DMS53 treated with DMSO at 0.1 percent for 48 hours (cell line): ENCODE results near the gene RFXAP.

ENCODE experiments used
- DNase-seq: peaks from one replicate; lab custom pipeline; 2025; ENCODE audit not compliant: unreplicated experiment; lab: John Stamatoyannopoulos, UW

The RFXAP gene

DNA sequence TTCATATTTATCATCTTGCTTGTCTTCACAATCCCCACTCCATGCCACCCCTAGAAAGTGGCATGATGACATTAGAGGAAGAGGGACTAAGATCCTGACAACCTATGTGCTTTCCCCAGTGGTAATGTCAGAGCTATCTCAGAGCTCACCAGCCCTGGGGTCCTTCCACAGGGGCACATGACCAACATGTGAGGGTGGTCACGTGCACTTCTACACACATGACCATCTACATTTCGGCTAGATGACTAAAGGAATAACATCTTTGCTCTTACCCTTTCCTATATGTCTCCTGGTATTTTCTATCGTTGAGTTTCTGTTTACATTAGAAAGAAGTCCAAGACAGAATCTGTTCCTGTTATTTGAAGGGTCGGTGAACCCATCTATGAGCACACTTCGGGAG is 46.2 kb downstream of the RFXAP start:
- DNase-seq, result no peak

DNA sequence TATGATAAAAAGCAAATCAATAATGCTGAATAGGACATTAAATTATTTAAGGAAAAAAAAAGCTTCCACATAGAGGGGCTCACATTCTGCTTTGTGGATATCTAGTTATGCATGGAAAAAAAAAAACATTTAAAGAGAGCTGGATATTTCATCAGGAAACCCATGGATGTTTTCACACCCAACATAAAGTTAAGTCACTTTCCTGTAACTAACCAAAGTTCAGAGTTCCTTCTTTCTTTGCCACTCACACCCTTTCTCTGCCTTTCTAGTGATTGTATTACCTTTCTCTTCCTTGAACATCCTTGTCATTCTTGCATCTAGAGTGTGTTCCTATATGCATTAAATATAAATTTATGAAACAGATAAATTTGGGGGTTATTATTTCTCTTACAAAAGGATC is 47.2 kb downstream of the RFXAP start:
- no peak for DNase-seq

DNA sequence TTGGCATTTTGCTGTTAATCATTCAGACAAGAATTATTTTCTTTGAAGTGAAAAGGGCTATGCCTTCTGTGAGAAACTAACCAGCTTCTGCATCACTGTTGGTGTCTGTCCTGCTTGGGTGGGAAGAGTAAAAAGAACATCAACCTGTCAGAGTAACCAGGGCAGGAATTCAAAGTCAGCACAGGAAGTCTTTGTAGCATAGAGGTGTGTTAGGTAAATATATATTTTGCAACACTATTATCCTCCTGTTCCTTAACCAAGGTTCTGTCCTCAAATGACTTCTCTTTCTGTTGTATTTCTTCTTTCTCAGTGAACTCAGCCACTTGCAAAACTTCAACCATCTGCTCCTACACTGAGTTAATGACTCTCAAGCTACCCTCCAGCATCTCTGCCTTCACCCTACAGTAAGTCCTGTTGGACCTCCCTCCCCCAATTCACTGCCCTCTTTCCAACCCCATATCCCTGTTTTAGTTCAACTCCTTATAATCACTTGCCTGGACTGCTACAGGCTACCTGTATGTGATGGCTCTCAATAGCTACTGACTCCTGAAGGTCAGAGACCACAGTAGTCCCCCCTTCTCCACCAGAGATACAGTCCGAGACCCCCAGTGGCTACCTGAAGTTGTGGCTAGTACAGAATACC is 51.1 kb downstream of the RFXAP start:
- no peak for DNase-seq

DNA sequence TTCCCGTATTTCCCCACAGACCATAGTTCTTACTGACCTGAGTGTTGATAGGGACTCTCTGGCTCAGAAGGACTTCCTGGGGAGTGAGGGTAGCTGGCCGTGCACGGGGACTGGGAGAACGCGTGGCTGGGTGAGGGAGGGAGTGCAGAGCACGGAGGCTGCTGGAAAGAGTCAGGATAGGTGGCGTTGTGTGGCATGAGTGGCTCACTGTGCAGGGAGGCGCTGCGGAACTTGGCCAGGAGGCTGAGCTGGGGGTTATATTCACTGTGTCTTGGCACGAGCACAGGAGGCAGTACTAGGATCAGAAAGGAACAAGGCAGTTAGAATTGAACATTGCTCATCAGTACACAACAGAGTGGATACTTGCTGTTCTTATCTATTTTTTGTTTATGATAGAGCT is 53.6 kb downstream of the RFXAP start:
- DNase-seq, result no peak

DNA sequence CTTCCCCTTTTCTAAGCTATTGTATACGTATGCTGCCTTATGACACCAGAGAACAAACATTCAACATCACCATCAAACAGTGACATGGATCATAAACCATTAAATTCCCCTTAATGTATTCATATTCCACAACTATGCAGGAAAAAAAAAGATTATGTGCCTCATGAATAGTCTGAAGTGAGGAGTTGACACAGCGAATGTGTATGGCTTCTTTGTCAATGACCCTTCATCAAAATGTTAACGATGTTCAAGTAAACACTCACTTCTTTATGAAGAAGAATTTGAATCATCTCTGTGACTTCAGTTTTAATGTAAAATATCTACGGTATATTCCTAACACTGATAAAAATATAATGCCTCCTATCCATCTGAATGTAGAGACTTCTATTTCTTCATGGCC is 56.4 kb downstream of the RFXAP start:
- no peak for DNase-seq

DNA sequence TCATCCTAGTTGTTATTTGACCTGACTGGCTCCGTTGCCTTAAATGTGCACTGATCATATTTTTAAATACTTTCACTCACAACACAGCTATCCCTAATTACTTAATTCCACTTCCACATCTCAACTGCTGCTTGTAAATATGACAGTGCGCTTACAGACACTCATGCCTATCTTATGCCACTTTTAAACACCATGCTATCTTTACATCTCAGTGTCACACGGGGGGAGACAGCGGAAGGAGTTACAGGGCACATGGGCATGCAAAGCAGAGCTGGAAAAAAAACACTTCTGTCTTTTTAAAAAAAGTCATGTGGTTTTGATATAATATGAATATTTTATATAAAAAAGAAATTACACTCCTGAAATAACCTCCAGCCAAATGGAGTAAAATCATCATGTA is 56.9 kb downstream of the RFXAP start:
- no peak for DNase-seq
